ENCODE results near the gene POLL.

DNA sequence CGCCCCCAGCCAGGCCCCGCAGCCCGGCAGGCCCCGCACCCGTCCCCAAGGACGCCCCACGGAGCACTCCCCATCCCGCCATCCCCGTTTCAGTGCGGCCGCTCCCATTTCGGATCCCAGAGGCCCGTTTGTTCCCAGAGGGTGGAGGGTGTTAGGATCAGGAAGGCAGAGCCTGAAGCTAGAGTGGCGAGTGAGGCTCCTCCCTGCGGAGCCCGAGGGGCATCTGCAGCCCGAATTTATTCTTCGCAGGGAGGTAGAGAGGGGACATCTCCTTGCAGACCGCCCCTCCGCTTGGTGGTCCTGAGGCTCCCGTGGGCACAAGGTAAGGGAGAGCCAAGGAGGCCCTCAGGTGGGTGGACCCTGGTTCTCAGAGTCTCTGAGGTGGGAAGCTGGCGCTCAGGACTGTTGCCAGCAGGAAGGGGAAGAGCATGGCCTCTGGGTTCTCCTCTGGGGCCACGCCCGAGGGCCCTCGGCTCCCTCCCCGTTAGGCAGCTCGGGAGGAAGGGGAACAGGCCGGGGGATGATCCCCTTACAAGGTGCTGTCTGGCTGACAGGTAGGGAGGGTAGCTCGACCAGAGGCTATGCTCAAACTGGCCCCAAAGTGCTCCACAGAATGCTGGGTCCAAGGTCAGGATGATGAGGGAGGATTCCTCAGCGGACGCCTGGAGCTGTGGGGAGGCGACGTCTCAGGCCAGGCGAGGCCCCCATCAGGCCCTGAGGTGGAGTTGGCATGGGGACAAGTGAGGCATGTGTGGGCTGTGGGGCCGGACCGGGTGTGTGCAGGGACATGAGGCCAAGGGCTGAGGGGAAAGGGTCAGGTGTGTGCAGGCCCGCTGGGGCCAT, 17.4 kb downstream of the POLL start:
- TF ChIP-seq POLR2AphosphoS5 (IDR thresholded peaks at IDR 0.05; ENCODE audit: low read depth) (no peak), GABPA (IDR thresholded peaks at IDR 0.05; ENCODE audit: low read depth) (no peak)
- TF ChIP-seq, protein P1, sequence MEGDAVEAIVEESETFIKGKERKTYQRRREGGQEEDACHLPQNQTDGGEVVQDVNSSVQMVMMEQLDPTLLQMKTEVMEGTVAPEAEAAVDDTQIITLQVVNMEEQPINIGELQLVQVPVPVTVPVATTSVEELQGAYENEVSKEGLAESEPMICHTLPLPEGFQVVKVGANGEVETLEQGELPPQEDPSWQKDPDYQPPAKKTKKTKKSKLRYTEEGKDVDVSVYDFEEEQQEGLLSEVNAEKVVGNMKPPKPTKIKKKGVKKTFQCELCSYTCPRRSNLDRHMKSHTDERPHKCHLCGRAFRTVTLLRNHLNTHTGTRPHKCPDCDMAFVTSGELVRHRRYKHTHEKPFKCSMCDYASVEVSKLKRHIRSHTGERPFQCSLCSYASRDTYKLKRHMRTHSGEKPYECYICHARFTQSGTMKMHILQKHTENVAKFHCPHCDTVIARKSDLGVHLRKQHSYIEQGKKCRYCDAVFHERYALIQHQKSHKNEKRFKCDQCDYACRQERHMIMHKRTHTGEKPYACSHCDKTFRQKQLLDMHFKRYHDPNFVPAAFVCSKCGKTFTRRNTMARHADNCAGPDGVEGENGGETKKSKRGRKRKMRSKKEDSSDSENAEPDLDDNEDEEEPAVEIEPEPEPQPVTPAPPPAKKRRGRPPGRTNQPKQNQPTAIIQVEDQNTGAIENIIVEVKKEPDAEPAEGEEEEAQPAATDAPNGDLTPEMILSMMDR (IDR thresholded peaks at IDR 0.05; ENCODE audit: insufficient read depth, low read length): no peak
- TF ChIP-seq, protein P2, sequence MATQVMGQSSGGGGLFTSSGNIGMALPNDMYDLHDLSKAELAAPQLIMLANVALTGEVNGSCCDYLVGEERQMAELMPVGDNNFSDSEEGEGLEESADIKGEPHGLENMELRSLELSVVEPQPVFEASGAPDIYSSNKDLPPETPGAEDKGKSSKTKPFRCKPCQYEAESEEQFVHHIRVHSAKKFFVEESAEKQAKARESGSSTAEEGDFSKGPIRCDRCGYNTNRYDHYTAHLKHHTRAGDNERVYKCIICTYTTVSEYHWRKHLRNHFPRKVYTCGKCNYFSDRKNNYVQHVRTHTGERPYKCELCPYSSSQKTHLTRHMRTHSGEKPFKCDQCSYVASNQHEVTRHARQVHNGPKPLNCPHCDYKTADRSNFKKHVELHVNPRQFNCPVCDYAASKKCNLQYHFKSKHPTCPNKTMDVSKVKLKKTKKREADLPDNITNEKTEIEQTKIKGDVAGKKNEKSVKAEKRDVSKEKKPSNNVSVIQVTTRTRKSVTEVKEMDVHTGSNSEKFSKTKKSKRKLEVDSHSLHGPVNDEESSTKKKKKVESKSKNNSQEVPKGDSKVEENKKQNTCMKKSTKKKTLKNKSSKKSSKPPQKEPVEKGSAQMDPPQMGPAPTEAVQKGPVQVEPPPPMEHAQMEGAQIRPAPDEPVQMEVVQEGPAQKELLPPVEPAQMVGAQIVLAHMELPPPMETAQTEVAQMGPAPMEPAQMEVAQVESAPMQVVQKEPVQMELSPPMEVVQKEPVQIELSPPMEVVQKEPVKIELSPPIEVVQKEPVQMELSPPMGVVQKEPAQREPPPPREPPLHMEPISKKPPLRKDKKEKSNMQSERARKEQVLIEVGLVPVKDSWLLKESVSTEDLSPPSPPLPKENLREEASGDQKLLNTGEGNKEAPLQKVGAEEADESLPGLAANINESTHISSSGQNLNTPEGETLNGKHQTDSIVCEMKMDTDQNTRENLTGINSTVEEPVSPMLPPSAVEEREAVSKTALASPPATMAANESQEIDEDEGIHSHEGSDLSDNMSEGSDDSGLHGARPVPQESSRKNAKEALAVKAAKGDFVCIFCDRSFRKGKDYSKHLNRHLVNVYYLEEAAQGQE (IDR thresholded peaks at IDR 0.05; ENCODE audit: insufficient replicate concordance, low read depth): no peak
